HG03060 (cell line): ENCODE results near the gene RANBP17.
"Not testable (repeated sequence)": the region's sequence is repeated elsewhere in the genome, so short reads cannot be mapped to it uniquely, and the experiment has no call there.

ENCODE experiments used
- ATAC-seq: cut with Tn5 transposase; IDR thresholded peaks from one replicate; pipeline ENCODE4 v1.9.1; 2021; ENCODE audit warnings: low read depth, moderate number of reproducible peaks; ENCODE audit not compliant: unreplicated experiment

Gene RANBP17

DNA sequence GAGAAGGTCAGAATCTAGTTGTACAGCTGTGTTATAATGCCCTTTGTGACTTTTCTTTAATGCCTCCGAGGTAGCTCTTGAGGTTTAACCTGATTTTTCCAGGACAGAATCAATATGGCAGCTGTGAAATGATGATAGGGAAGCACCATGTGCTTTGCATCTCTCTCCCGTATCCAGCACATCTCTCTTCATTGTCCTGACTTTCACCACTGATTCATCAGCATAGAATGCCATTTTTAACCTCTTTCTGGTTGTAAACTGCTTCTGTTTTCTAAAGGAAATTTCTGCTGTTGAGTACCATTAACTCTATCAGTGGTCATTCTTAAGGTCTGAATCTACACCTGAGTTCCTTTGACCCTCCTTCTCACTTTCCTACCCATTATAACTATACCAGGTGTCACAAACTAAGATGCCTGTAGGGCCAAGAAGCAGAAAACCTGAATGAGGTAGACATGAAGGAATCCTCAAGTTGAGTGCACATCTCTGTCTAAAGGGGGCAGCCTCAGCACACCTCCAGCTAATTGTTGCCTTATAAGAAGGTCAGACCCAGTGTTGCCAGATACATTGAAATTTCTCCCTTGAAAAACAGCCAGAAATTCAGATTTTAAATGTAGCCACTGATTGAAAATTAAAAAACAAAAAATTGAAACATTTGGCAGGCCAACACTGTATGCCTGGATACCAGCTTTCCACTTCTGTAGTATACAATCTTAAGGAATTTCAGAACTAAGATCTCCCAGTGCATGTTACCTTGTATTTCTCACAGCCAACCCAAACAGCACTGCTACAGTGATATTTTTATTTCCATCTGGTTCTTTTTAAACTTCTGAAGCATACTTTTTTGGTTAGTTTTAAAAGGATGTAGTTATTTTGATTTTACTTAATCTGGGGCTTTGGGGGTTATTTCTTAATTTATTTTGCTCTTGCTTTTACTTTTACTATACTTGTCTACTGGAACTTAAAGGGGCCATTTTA is 411.5 kb downstream of the RANBP17 start:
- no peak for ATAC-seq

DNA sequence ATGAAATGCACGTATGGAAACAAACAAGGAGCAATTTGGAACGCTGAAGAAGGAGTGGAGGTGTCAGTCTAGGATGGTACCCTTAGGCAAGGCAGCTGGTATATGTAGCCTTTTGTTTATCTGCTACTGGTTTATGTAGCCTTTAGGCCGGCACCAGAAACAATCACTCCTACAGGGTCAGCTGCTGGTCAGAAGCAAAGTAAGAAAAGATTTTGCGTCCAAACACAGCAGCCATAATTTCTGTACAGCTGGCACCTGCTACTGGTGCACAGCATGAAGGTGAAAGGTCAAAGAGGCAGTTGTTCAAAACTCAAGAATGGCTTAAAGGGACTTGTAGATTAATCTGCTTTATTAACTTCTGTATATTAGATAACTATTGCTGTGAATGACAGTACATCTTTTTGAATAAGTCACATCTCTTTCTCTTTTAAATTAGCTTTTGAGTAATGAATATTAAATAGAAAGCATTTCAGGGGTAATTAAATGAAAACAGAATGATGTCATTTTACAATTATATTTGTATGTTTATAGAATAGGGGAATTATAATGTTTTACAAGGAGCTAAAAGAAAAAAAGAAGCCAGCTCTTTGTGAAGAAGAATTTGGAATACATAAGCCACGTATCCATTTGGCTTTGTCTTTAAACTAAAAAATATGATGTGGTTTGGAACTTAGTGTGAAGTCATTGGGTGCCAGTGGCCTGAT is 414.2 kb downstream of the RANBP17 start:
- no peak for ATAC-seq

DNA sequence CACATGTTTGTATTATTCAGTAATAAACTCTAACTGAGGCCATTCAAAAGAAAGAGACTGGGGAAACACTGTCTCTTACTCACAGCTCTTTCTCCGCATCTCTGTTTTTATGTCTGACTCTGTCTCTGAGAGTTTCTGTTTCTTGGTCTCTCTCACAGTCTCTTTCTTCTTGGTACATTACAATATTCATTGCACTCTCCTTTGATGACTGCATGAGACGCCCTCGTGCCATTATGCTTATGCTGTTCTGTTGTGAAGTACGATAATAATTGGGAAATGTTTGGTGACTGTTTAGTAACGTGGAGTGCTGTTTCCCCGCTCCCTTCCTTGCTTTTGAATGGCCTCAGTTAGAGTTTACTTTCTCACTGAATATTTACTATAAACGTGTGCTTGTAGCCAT is 421.9 kb downstream of the RANBP17 start:
- no peak for ATAC-seq

DNA sequence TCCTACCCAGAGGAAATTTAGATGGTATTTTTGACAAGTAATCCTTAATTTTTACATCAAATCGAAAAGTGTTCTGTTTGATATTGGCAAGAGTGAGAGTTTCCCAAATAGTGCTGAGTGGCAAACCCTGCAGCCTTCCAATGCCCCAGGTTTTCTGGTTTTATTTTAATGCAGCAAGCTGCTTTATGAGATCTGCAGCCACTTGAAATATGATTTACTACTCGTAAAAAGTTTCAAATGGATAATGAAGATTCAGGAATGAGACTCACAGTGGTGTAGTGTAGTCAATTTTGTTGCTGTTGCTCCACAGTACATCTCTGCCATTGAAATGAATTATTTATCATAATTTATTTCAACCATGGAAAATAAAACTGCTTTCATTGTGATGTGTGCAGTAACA is 423.6 kb downstream of the RANBP17 start:
- no peak for ATAC-seq

DNA sequence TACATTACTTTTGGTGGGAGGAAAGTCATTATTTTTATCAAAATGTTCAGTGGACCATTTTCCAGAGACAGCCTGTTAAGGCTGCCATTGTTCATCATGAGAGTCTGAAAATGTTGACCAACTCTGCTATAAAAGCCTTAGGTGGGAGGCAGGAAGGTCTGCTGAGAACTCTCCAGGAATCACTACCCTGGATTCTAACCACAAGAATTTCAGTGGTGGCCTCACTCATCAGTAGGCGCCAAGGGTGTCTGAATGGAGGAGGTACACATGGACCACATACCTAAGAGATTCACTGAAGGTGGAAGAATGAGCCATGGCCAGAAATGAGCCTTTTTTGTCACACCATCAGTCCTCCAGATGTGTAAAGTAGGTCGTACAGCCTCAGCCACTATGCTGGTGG is 426.2 kb downstream of the RANBP17 start:
- ATAC-seq: no peak

DNA sequence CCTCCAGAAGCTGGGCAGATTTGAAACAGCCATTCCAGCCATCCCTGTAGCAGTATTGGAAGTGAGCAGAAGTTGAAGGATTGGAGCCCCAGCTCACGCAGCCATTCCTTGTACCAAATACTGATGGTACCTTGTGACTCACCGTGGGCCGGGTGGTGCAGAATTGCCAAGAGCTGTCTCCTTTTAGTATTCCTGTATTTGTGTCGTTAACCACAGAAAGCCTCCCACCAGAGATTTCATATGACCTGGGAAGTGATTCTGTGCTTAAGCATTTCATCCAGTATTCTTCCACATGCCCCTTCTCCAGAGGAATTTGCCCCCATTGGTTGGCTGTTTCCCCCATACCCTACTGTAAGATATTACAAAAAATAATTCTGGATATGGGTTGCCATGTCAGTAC is 429.6 kb downstream of the RANBP17 start:
- no peak for ATAC-seq

DNA sequence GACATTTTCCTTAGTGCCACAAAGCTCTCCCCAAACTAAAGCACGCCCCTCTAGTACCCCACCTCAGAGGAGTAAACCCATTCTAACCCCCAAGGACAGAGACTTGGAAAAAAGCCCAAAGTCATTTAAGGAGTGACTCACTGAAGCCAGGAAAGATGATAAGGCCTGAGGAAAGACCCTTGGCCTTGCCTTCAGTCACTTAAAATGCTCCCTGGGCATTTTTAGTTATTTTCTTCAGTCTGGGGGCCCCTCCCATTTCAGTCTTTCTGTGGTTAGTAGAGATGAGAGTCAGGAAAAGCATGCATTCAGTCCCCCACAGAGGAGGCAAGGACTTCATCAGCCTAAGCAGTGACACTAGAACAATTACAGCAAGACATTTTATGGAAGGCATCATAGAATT is 433.5 kb downstream of the RANBP17 start:
- ATAC-seq: no peak

DNA sequence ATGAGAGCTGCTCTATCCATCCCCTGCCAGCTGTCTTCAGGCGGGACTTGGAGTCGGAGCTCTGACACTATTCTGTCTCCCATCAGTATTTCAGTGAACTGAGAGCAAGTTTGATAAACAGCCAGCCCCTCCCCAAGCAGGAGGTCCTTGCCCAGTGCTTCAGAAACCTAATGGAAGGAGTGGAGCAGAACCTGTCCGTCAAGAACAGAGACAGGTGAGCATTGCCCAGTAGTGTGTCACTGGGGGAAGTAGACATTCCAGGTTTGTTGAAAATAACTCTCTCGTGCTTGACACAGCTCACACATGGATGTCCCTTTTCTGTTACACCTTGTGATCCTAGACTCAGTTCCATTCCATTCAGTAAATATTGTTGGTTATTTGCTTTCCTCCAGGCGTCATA is 434.0 kb downstream of the RANBP17 start:
- ATAC-seq: no peak

DNA sequence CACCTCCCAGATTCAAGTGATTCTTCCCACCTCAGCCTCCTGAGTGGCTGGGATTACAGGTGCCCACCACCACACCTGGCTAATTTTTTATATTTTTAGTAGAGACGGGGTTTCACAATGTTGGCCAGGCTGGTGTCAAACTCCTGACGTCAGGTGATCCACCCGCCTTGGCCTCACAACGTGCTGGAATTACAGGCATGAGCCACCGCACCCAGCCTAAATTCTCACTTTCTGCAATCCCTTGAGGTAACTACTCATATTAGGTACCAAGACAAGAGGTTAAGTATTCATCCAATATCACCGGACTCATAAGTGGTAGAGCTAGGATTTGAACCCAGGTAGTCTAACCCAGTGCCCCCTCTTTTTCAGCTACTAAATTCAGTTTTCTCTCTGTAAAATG is 436.1 kb downstream of the RANBP17 start:
- ATAC-seq: not testable (repeated sequence)

DNA sequence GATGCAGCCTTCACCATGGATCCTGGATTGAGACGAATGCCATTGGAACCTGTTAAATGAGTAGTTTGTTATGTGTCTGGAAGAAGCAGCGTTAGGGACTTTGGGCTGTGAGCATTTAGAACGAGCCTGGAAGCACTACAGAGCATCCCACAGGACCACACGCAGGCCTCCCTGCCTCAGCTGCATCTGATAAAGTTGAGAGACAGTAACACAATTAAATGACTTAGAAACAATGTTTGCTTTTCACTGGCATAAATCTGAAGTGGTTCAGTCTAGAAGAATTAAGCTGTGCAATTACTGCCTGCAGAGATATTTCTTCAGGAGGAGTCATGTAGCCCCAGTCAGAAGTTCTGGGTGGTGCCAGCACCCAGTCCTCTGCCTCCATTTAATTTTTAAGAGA is 437.4 kb downstream of the RANBP17 start:
- ATAC-seq: no peak

DNA sequence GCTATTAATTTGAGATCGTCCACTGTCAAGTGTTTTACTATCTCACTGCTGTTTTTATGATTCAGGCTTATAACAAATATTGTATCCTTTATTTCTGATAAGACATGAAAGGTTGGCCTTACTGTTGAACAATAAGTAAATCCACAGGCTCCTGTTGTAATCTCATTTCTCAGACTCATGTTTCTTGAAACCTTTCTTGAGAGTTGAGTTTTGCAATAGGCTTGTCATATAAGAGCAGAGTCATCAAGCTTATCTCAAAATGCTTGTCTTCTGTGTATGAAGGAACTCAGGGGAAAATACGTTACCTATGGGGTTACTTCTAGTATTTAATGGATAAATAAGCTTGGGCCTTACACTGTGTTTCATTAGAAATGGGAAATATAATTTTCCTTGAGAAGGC is 438.0 kb downstream of the RANBP17 start:
- ATAC-seq: no peak

DNA sequence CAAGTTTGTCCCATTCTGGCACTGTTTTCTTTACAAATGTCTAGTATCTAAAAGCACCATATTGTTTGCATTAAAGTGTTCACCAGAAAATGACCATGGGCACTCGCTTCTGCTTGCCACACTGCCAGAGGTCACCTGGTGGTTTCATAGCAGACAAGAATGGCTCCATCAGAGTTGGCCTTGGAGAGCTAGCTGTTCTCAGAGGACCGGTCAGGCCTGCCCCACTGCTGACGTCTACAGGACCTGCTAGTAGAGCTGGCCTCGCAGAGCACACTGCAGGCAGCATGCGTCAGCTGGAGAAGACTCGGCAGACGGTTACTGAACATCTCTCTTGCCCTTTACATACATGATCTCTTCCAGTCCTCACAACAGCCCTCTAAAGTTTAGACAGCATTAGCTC is 438.5 kb downstream of the RANBP17 start:
- no peak for ATAC-seq

DNA sequence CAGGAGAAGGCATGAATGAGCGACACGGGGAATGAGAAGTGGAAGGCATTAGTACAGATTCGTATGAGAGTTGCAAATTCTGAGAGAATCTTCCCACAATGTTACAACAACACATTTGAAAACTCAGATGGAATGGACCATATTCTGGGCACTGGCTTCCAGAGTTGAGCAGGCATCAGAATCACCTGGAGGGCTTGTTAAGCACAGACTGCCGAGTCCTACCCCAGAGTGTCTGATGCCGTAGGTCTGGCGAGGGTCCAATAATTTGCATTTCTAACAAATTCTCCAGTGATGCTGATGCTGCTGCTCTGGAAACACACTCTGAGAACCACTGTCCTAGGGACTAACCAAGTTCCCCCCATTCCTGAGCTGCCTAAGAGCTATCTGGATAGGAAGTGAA is 444.3 kb downstream of the RANBP17 start:
- ATAC-seq: no peak

DNA sequence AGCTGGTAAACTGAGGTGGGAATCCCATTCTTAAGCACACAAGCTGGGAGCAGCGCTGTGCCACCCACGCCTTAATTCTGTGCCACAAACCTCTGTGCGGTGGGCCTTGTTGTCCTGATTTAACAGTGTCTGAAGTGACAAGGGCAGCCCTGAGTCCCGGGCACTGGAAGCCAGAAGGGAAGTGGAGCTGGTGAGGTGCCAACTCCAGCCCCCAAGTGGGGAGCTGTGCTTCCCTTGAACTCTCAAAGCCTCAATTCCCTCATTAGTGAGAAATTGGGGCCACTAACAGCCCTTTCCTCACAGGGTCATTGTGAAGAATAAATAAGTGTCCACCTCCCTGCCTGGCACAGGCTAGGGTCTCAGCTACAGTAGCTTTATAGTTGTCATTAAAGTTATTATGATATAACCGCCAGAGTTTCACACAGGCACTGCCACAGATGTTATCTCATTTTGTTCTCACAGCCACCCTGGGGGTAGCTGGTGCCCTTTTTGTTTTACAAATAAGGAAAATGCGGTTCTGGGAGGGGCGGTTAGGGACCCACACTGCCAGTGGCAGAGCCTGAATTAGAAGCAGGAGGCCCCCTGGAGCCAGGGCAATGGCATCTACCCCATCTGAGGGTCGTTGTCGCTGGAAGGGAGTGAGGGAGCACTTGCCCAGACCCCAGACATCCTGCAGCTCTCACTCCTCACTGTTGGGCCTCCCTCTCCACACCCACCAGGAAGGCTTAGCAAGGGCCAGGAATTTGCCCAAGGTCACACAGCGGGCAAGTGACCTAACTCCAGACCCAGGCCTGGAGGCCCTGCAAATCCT is 445.2 kb downstream of the RANBP17 start:
- no peak for ATAC-seq

DNA sequence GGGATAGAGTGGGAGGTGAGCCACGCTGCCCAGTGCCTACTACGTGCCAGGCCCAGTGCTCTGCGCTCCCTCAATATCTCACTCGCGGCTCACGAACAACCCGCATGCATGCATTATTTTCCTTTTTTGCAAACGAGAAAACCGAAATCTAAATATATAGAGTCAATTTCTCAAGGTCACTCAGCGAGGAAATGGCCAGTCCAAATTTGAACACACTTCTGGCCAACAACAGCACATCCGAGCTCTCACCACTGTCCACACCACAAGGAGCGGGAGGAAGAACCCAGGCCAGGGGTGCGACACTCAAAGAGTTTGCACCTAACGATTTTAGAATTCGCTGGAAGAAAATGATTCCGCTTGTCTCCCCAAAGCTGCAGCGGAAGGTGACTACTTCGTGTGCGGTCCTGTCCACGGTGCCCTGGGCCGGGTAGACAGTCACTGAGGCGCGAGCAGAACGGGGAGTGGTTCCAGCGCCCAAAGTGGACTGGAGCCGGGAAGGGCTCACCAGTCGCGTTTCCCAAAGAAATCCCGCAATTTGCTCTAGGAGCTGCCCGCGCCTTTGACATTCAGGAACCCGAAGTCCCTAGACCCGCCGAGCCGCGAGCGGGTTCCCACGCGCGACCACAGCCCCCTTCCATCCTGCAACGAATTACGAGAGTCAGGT is 446.1 kb downstream of the RANBP17 start:
- no peak for ATAC-seq

DNA sequence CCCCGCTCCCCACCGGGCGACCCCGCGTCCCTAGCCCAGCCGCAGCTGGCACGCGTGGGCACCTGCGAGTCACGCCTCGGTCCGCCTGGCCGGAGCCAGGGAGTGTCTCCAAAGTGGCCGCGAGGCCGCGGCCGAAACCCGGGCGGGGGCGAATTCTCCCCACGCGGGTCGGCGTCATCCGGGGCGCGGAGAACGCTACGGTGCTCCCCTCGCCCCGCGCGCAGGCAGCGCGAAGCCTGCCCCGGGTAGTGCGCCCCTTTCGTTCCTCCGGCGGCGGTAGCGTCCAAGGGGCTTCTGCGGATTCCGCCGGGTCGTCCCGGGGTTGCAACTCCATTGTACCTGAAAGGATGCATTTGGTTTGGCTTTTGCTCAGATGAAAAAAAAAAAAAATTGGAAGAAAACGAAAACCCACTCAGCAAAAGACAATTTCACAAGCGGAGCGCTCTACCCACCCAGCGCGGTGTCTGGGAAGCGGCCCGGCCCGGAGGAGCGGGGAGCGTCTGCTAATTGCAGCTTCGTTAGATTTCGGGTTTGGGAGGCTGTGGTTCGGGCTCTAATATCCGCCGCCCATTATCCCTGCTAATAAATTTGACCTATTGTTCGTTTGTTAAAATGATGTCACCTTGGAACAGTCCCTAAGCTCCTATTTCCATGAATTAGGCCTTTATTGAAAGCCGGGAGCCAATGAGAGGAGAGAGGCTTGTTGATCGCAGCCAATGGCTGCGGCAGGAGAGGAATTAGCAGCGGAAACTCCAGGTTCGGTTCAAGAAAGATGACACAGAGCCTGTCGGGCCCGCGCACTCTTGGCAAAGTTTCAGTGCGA is 446.8 kb downstream of the RANBP17 start, which contains the start of gene TLX3:
Gene TLX3 (plus strand): TSS at position 796 of the 823 bp plus-strand sequence. CDS start 118 bp downstream, outside the sequence.
- ATAC-seq: no peak

DNA sequence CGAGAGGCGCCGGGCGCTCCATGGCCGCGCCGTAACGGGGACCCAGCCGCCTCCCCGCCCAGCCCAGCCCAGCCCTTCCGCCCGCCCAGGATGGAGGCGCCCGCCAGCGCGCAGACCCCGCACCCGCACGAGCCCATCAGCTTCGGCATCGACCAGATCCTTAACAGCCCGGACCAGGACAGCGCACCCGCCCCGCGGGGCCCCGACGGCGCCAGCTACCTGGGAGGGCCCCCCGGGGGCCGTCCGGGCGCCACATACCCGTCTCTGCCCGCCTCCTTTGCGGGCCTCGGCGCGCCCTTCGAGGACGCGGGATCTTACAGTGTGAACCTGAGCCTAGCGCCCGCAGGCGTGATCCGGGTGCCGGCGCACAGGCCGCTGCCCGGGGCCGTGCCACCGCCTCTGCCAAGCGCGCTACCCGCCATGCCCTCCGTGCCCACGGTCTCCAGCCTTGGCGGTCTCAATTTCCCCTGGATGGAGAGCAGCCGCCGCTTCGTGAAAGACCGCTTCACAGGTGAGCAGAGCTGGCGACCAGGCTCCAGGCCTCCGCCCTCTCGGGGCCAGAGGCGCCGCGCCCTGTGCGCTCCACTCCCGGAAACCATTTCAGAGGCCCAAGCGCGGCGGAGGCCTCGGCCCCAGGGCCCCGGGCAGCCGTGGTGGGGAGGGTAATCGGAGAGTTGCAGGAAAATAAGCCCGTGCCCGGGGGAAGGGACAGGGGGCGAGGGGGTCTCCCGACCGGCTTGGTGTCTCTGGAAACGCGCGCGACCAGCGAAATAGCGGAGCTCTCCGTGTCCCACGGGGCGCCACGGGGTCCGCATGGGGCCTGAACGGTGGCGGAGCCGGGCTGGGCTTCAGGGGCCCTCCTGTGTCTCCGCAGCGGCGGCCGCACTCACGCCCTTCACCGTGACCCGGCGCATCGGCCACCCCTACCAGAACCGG is 447.7 kb downstream of the RANBP17 start:
- no peak for ATAC-seq

DNA sequence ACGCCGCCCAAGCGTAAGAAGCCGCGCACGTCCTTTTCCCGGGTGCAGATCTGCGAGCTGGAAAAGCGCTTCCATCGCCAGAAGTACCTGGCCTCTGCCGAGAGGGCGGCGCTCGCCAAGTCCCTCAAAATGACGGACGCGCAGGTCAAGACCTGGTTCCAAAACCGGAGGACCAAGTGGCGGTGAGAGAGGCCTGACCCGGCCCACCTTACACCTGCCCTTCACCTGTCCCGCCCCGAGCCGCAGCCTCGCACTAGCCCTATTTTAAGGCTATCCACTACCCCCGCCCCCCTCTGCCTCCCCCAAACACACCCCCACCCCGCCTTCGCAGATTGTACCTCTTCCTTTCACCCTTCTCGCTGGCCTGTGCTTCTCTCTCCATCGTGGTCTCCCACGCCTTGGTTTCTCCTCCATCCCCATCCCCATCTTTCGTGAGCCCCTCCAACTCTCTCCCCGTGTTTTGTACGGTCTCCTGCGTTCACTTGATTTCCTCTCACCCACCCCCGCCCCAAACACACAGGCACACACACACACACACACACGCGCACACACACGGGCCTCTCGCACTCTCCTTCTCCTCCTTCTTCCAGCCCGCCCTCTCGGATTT is 448.5 kb downstream of the RANBP17 start:
- no peak for ATAC-seq
